Measurements from ENCODE around the gene SLC6A12. TPM values are rescaled to one million over a fixed set of nuclear protein-coding genes. Genes with fewer than 3 reads are reported as not detected.

SLC6A12 gene
- polyA plus RNA-seq, 1 donor from 2014 or later: 0.15 TPM

DNA sequence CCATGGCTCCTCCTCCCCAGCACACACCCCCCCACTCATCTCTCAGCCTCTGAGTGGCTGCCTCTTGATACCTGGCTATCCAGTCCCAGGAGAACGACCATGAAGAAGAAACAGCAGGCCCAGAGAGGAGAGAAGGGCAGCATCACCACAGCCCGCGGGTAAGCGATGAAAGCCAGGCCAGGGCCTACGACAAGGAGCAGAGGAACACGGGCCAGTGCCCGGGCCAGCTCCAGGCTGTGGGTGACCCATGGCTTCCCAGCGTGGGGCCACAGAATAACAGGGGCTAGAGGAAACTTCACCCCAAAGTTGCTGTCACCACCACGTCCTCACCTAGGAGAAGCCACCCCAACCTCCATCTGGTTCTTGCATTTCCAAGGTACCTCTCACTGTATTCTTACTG lies 10.4 kb upstream of the SLC6A12 start:
- Histone ChIP-seq H3K9ac (ENCODE audit: low read length) (no peak overlapping the region), H3K9me2 (ENCODE audit: insufficient read depth, low read length) (no peaks in the 10 kb centered on the region), H3K36me3 (ENCODE audit: insufficient read depth, low read length) (no peaks in the 10 kb centered on the region), H2AFZ (ENCODE audit: low read depth, low read length) (no peak overlapping the region), H3K27me3 (ENCODE audit: insufficient read depth, low read depth, low read length) (no peaks in the 10 kb centered on the region), H3K4me3 (ENCODE audit: low read length) (no peak overlapping the region), H3F3A (ENCODE audit: insufficient read depth, low read length, poor library complexity, severe bottlenecking) (no peaks in the 10 kb centered on the region), H3K4me2 (ENCODE audit: low read length) (no peak overlapping the region), H3K79me2 (replicated peaks; ENCODE audit: insufficient read depth, low read length) (no peaks in the 10 kb centered on the region), H3K27ac (ENCODE audit: low read length) (no peak overlapping the region), H3K9me3 (ENCODE audit: low read length) (no peaks in the 10 kb centered on the region), H4K20me1 (ENCODE audit: insufficient read depth) (no peaks in the 10 kb centered on the region)
- no peak for TF ChIP-seq POLR2AphosphoS5 (IDR thresholded peaks at IDR 0.05)
- TF ChIP-seq EP300 (conservative IDR thresholded peaks at IDR 0.05; ENCODE audit: poor library complexity, severe bottlenecking): no peak
- TF ChIP-seq MXI1 (conservative IDR thresholded peaks at IDR 0.05; ENCODE audit: poor library complexity, severe bottlenecking): no peak
- no peak for TF ChIP-seq TAF1 (IDR thresholded peaks at IDR 0.05; ENCODE audit: low read depth)

DNA sequence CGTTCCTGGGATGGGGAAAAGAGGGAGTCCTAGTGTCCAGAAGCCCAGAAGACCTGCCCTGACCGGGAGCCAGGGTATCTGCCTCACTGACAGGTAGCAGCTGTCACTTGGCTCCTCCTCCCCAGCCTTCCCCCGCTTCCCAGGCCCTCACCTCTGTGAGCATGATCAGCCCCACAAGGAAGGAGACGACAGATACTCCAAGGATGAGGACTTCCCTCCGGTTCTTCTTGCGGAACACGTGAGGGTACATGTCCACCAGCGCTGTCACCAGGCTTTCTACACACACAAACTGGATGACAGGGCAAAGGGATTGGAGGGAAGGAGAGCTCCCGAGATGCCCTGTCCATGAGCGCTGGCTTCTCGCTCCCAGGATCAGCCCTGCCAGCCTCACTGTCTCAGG lies 9.9 kb upstream of the SLC6A12 start:
- H3K9me2 ChIP-seq (ENCODE audit: insufficient read depth, low read length): no peaks in the 10 kb centered on the region
- H3K79me2 ChIP-seq (replicated peaks; ENCODE audit: insufficient read depth, low read length): no peaks in the 10 kb centered on the region
- no peak overlapping the region for H3K4me3 ChIP-seq (ENCODE audit: low read length)
- no peak overlapping the region for H3K27ac ChIP-seq (ENCODE audit: low read length)
- no peaks in the 10 kb centered on the region for H3K27me3 ChIP-seq (ENCODE audit: insufficient read depth, low read depth, low read length)
- H3K36me3 ChIP-seq (ENCODE audit: insufficient read depth, low read length): no peaks in the 10 kb centered on the region
- H3F3A ChIP-seq (ENCODE audit: insufficient read depth, low read length, poor library complexity, severe bottlenecking): no peaks in the 10 kb centered on the region
- H2AFZ ChIP-seq (ENCODE audit: low read depth, low read length): no peak overlapping the region
- H3K9me3 ChIP-seq (ENCODE audit: low read length): no peaks in the 10 kb centered on the region
- no peak overlapping the region for H3K9ac ChIP-seq (ENCODE audit: low read length)
- no peak for TF ChIP-seq REST (IDR thresholded peaks at IDR 0.05; ENCODE audit: borderline replicate concordance)
- no peak for TF ChIP-seq RAD21 (conservative IDR thresholded peaks at IDR 0.05)
- no peak for TF ChIP-seq MXI1 (conservative IDR thresholded peaks at IDR 0.05; ENCODE audit: poor library complexity, severe bottlenecking)
- TF ChIP-seq, protein P1, sequence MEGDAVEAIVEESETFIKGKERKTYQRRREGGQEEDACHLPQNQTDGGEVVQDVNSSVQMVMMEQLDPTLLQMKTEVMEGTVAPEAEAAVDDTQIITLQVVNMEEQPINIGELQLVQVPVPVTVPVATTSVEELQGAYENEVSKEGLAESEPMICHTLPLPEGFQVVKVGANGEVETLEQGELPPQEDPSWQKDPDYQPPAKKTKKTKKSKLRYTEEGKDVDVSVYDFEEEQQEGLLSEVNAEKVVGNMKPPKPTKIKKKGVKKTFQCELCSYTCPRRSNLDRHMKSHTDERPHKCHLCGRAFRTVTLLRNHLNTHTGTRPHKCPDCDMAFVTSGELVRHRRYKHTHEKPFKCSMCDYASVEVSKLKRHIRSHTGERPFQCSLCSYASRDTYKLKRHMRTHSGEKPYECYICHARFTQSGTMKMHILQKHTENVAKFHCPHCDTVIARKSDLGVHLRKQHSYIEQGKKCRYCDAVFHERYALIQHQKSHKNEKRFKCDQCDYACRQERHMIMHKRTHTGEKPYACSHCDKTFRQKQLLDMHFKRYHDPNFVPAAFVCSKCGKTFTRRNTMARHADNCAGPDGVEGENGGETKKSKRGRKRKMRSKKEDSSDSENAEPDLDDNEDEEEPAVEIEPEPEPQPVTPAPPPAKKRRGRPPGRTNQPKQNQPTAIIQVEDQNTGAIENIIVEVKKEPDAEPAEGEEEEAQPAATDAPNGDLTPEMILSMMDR (IDR thresholded peaks at IDR 0.05; ENCODE audit: poor library complexity, severe bottlenecking): no peak
- no peak for TF ChIP-seq POLR2AphosphoS5 (IDR thresholded peaks at IDR 0.05)
- no peak for TF ChIP-seq EP300 (conservative IDR thresholded peaks at IDR 0.05; ENCODE audit: poor library complexity, severe bottlenecking)
- TF ChIP-seq SMC3 (conservative IDR thresholded peaks at IDR 0.05; ENCODE audit: poor library complexity): no peak
- no peak for TF ChIP-seq EZH2 (IDR thresholded peaks at IDR 0.05; ENCODE audit: borderline replicate concordance, insufficient read depth, low read length, poor library complexity, severe bottlenecking)
- TF ChIP-seq TAF1 (IDR thresholded peaks at IDR 0.05; ENCODE audit: low read depth): no peak
- no peak overlapping the region for H3K4me2 ChIP-seq (ENCODE audit: low read length)
- no peaks in the 10 kb centered on the region for H4K20me1 ChIP-seq (ENCODE audit: insufficient read depth)

DNA sequence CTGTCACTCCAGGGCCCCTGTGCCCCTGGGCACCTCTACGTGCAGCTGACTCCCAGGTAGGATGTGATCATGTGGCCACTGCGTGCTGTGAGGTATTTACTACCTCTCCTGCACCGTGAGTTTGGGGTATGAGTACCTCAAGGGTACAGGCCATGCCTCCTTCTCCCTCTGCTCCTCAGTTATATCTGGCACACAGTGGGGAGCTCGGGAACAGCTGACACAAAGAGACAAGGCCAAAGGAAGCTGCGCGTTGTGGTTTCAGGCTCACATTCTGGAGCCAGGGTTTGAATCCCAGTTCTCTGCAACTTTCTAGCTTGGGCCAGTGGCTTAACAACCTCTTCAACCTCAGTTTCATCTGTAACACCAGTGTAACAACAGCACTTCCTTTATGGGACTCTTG lies 7.8 kb upstream of the SLC6A12 start:
- Histone ChIP-seq H3K27ac (ENCODE audit: low read length) (no peak overlapping the region), H3K79me2 (replicated peaks; ENCODE audit: insufficient read depth, low read length) (no peaks in the 10 kb centered on the region), H3F3A (ENCODE audit: insufficient read depth, low read length, poor library complexity, severe bottlenecking) (no peaks in the 10 kb centered on the region), H4K20me1 (ENCODE audit: insufficient read depth) (no peaks in the 10 kb centered on the region), H3K36me3 (ENCODE audit: insufficient read depth, low read length) (no peaks in the 10 kb centered on the region), H3K9me3 (ENCODE audit: low read length) (no peaks in the 10 kb centered on the region), H3K27me3 (ENCODE audit: insufficient read depth, low read depth, low read length) (no peaks in the 10 kb centered on the region), H3K9ac (ENCODE audit: low read length) (no peak overlapping the region), H3K4me2 (ENCODE audit: low read length) (no peak overlapping the region), H3K9me2 (ENCODE audit: insufficient read depth, low read length) (no peaks in the 10 kb centered on the region), H3K4me3 (ENCODE audit: low read length) (no peak overlapping the region), H2AFZ (ENCODE audit: low read depth, low read length) (no peak overlapping the region)
- TF ChIP-seq, protein P1 (IDR thresholded peaks at IDR 0.05; ENCODE audit: poor library complexity, severe bottlenecking): no peak
- TF ChIP-seq EP300 (conservative IDR thresholded peaks at IDR 0.05; ENCODE audit: poor library complexity, severe bottlenecking) (no peak), EZH2 (IDR thresholded peaks at IDR 0.05; ENCODE audit: borderline replicate concordance, insufficient read depth, low read length, poor library complexity, severe bottlenecking) (no peak), SMC3 (conservative IDR thresholded peaks at IDR 0.05; ENCODE audit: poor library complexity) (no peak), TAF1 (IDR thresholded peaks at IDR 0.05; ENCODE audit: low read depth) (no peak)
